ENCODE results near the gene GRIK1. TPM values are rescaled to one million over a fixed set of nuclear protein-coding genes. Genes with fewer than 3 reads are reported as not detected.

Gene GRIK1
- total RNA-seq, 3 donors from 2014 or later: 0.38 to 0.41 TPM; not detected in 1

GRCh38 chr21:29875036-29875716 lies 64.6 kb downstream of the GRIK1 start:
- H3K36me3 ChIP-seq (ENCODE audit: low read depth): no peaks in the 10 kb centered on the region
- no peaks in the 10 kb centered on the region for H3K9me3 ChIP-seq
- intact Hi-C loops (cut with DNase I, micrococcal nuclease): no loop called here
- no peak overlapping the region for H3K4me3 ChIP-seq
- H3K4me1 ChIP-seq (ENCODE audit: low read depth): no peaks in the 10 kb centered on the region
- no peak for ATAC-seq
- no peak for TF ChIP-seq CTCF (IDR thresholded peaks at IDR 0.05)
- DNase-seq: no peak

GRCh38 chr21:29873908-29874307 lies 65.9 kb downstream of the GRIK1 start:
- intact Hi-C loops (cut with DNase I, micrococcal nuclease): no loop called here
- H3K9me3 ChIP-seq: no peaks in the 10 kb centered on the region
- no peak for TF ChIP-seq CTCF (IDR thresholded peaks at IDR 0.05)
- no peaks in the 10 kb centered on the region for H3K4me1 ChIP-seq (ENCODE audit: low read depth)
- no peak for DNase-seq
- ATAC-seq: no peak
- H3K36me3 ChIP-seq (ENCODE audit: low read depth): no peaks in the 10 kb centered on the region
- no peak overlapping the region for H3K4me3 ChIP-seq

- ATAC-seq: no peak
Measured at GRCh38 chr21:29870814-29871213, 69.0 kb downstream of the GRIK1 start.

GRCh38 chr21:29867796-29868195 lies 72.0 kb downstream of the GRIK1 start:
- Histone ChIP-seq H3K9me3 (no peaks in the 10 kb centered on the region), H3K36me3 (ENCODE audit: low read depth) (no peaks in the 10 kb centered on the region), H3K4me3 (no peak overlapping the region), H3K4me1 (ENCODE audit: low read depth) (no peaks in the 10 kb centered on the region)
- no peak for TF ChIP-seq CTCF (IDR thresholded peaks at IDR 0.05)
- no peak for DNase-seq
- intact Hi-C loops (cut with DNase I, micrococcal nuclease): no loop called here
- ATAC-seq: no peak

More at GRCh38 chr21:29870814-29871213, 69.0 kb downstream of the GRIK1 start:
- no peaks in the 10 kb centered on the region for H3K36me3 ChIP-seq (ENCODE audit: low read depth)
- H3K4me1 ChIP-seq (ENCODE audit: low read depth): no peaks in the 10 kb centered on the region
- DNase-seq: no peak
- intact Hi-C loops (cut with DNase I, micrococcal nuclease): no loop called here
- H3K4me3 ChIP-seq: no peak overlapping the region
- no peaks in the 10 kb centered on the region for H3K9me3 ChIP-seq
- TF ChIP-seq CTCF (IDR thresholded peaks at IDR 0.05): no peak

- no peak for TF ChIP-seq CTCF (IDR thresholded peaks at IDR 0.05)
- Histone ChIP-seq H3K9me3 (no peaks in the 10 kb centered on the region), H3K36me3 (ENCODE audit: low read depth) (no peaks in the 10 kb centered on the region), H3K4me1 (ENCODE audit: low read depth) (no peaks in the 10 kb centered on the region), H3K4me3 (no peak overlapping the region)
- DNase-seq (no peak), ATAC-seq (no peak)
- intact Hi-C loops (cut with DNase I, micrococcal nuclease): no loop called here
Measured at GRCh38 chr21:29860346-29860745, 79.5 kb downstream of the GRIK1 start.

Measured in mucosa of descending colon (tissue), 3 donors.